T-helper 2 cell treated with Interferon-gamma antibody and Interleukin-4, amounts not matched to agents 5 μg/mL and 100 μg/mL, for 36 hours (primary cell): ENCODE data around the gene LY6G5B.

Source experiments
- DNase-seq: peaks from one replicate; pipeline ENCODE4 v3.0.0; 2021; ENCODE audit warnings: low spot score
- H3K27ac Mint-ChIP-seq: one replicate; pipeline ENCODE4 v1.8.0; 2021; ENCODE audit warnings: mild to moderate bottlenecking, mixed read lengths
- H3K27me3 Mint-ChIP-seq: one replicate; pipeline ENCODE4 v1.8.0; 2021; ENCODE audit warnings: low read depth, mixed read lengths
- H3K36me3 Mint-ChIP-seq: one replicate; pipeline ENCODE4 v1.8.0; 2021; ENCODE audit warnings: low read depth, mixed read lengths
- H3K4me1 Mint-ChIP-seq: one replicate; pipeline ENCODE4 v1.8.0; 2021; ENCODE audit warnings: low read depth, mixed read lengths
- H3K4me3 Mint-ChIP-seq: one replicate; pipeline ENCODE4 v1.8.0; 2022; ENCODE audit warnings: mild to moderate bottlenecking, moderate library complexity, mixed read lengths
- H3K9me3 Mint-ChIP-seq: one replicate; pipeline ENCODE4 v1.8.0; 2021; ENCODE audit warnings: mixed read lengths

The LY6G5B gene

GRCh38 chr6:31715022-31715958 lies 45.5 kb downstream of the LY6G5B start, which contains the start of gene LY6G6D:
Gene LY6G6D, plus strand, starts transcription at chr6:31715348. Its CDS starts 8 bp downstream, at chr6:31715356.
- Mint-ChIP-seq H3K4me1 (peaks cover 19% of the 10 kb centered on the region), H3K27ac (no peak within 1 kb of the TSS), H3K27me3 (peaks cover 8% of the 10 kb centered on the region), H3K9me3 (no peaks in the 10 kb centered on the region), H3K4me3 (no peak within 1 kb of the TSS), H3K36me3 (no peaks in the 10 kb centered on the region)
- no peak for DNase-seq

DNA sequence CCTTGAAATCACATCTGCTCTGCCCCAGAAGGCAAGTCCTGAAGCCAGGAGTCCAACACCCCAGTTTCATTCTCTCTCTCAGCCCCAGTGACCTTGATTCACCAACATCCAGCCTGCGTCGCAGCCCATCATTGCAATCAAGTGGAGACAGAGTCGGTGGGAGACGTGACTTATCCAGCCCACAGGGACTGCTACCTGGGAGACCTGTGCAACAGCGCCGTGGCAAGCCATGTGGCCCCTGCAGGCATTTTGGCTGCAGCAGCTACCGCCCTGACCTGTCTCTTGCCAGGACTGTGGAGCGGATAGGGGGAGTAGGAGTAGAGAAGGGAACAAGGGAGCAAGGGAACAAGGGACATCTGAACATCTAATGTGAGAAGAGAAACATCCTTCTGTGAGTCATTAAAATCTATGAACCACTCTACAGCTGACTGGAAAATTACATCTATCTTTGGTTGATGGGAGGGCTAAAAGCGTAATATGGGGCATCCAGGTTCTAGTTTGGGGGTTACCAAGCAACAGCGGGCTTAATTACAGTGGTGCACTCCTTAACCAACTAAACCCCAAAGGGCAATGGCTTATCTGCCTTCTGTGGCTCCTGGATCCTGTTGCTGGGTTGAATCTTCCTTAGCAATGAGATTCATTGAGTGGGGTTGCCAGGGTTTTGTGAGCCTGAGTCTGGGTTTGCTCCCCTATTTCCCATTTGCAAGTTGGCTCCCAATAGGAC lies 47.9 kb downstream of the LY6G5B start:
- Mint-ChIP-seq H3K9me3 (no peaks in the 10 kb centered on the region), H3K27ac (no peak overlapping the region), H3K4me1 (peaks cover 5% of the 10 kb centered on the region), H3K4me3 (no peak overlapping the region), H3K27me3 (peaks cover 10% of the 10 kb centered on the region), H3K36me3 (no peaks in the 10 kb centered on the region)
- no peak for DNase-seq

- no peak overlapping the region for H3K4me3 Mint-ChIP-seq
- H3K4me1 Mint-ChIP-seq = peaks cover 7% of the 10 kb centered on the region
- H3K27me3 Mint-ChIP-seq = peaks cover 9% of the 10 kb centered on the region
- no peak for DNase-seq
- H3K27ac Mint-ChIP-seq = no peak overlapping the region
- no peaks in the 10 kb centered on the region for H3K9me3 Mint-ChIP-seq
- no peaks in the 10 kb centered on the region for H3K36me3 Mint-ChIP-seq
Measured at GRCh38 chr6:31718265-31718664, 48.5 kb downstream of the LY6G5B start.

- Mint-ChIP-seq H3K4me1 (peaks cover 7% of the 10 kb centered on the region), H3K4me3 (no peak overlapping the region), H3K27me3 (peaks cover 6% of the 10 kb centered on the region), H3K36me3 (no peaks in the 10 kb centered on the region), H3K27ac (no peak overlapping the region), H3K9me3 (no peaks in the 10 kb centered on the region)
- no peak for DNase-seq
Measured at GRCh38 chr6:31719001-31719400, 49.2 kb downstream of the LY6G5B start.

DNA sequence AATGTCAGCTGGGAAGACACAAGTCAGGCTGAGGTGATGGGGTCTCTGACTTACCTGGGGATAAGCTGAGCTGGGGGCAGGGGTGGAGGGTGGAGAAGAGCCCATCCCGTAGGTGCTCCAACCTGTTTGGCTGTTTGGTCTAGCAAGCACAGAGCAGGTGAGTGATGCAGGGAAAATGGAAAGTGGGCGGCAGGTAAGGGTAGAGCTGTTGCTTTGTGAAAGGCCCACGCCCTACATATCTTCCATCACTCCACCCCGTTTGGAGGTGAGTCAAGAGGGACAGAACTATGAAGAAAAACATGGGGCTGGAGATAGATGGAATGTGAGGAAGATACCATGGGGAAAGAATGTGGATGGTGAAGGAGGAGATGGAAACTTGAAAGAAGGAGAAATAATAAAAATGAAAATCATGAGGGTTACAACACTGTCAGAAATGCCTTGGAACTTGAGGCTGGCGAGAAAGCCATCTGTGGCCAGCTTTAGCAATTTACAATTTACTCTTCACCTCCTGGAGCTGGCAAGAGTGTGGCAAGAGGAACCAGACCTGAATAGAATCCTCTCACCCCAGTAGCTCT lies 50.5 kb downstream of the LY6G5B start:
- Mint-ChIP-seq H3K27ac (no peak overlapping the region), H3K36me3 (no peaks in the 10 kb centered on the region), H3K27me3 (peaks cover 2% of the 10 kb centered on the region), H3K9me3 (no peaks in the 10 kb centered on the region), H3K4me3 (no peak overlapping the region), H3K4me1 (peaks cover 8% of the 10 kb centered on the region)
- no peak for DNase-seq

DNA sequence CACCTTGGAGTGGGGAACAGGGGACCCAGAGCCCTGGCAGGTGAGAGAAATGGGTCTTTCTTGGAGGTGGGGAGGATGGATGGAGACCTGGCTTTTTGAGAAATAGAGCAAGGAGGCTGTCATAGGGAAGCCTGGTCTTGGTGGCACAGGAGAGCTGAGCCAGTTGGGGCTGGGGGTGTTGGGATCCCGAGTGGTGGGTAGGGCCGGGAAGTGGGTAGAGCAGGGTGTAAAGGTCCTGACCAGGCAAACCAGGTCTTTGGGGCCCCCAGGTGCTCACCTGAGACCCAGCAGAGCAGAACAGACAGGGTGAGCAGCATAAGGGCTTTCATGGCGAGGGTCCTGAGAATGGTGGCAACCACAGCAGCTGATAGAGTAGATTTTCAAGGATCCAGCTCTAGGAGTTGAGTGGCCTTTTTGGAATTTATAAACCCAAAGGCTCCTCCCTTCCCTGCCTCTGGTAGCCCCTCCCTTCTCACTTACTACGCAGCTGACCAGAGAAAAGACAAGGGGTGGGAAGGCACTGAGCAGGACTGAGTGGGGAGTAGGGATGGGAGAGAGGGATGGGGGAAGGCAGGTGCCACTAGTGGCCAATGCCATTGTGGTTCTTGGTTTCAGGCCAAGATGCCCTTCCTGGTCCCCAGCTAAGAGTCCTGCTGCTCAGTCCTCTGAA lies 51.7 kb downstream of the LY6G5B start, which contains the start of gene LY6G6C:
TSS of gene LY6G6C (minus strand) at position 396 of the 670 bp plus-strand sequence. CDS start at position 329, 67 bp downstream.
- Mint-ChIP-seq H3K27ac (no peak within 1 kb of the TSS), H3K36me3 (peaks cover 8% of the 10 kb centered on the region), H3K27me3 (peaks cover 2% of the 10 kb centered on the region), H3K4me3 (no peak within 1 kb of the TSS), H3K9me3 (no peaks in the 10 kb centered on the region), H3K4me1 (peaks cover 19% of the 10 kb centered on the region)
- DNase-seq = no peak

- no peak for DNase-seq
- peaks cover 2% of the 10 kb centered on the region for H3K27me3 Mint-ChIP-seq
- H3K4me1 Mint-ChIP-seq = peaks cover 25% of the 10 kb centered on the region
- H3K36me3 Mint-ChIP-seq = peaks cover 13% of the 10 kb centered on the region
- no peaks in the 10 kb centered on the region for H3K9me3 Mint-ChIP-seq
- H3K27ac Mint-ChIP-seq = no peak overlapping the region
- no peak overlapping the region for H3K4me3 Mint-ChIP-seq
Measured at GRCh38 chr6:31722173-31722572, 52.4 kb downstream of the LY6G5B start.
